T-helper 22 cell (primary cell): ENCODE measurements around the gene WNT7B.

Source experiments
- DNase-seq: peaks from one replicate; pipeline ENCODE4 v3.0.0-alpha.2; 2020; ENCODE audit warnings: low read depth

The WNT7B gene

DNA sequence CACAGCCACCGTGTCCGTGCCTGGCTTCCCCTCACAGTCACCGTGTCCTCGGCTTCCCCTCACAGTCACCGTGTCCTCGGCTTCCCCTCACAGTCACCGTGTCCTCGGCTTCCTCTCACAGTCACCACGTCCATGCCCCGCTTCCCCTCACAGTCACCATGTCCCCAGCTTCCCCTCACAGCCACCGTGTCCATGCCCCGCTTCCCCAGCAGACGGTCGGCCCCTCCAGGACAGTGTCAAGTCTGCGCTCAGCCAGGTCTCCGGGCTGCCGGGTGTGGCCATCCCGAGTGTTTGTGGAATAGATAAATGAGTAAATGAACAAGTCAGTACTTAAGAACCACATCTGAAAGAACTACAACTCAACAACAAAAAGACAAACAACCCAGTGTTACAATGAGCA lies 23.8 kb downstream of the WNT7B start:
- no peak for DNase-seq

DNA sequence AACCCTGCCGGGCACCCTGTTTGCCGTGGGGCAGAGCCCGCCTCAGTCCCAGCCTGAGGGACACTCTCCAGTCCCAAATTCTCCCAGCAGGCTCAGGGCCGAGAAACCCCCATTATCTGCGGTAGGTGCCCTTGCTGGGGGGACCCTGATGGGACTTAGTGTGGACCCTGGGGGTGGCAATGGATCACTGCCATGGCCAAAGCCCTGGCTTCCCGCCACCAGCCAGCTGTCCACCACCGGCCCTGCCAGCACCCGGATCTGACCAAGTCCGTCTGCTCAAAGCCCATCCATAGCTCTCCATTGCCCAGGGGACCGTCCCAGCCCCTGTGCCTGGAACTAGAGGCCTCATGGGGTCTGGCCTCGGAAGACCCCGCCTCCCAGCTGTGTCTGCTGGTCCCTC lies 24.4 kb downstream of the WNT7B start:
- DNase-seq, result no peak

DNA sequence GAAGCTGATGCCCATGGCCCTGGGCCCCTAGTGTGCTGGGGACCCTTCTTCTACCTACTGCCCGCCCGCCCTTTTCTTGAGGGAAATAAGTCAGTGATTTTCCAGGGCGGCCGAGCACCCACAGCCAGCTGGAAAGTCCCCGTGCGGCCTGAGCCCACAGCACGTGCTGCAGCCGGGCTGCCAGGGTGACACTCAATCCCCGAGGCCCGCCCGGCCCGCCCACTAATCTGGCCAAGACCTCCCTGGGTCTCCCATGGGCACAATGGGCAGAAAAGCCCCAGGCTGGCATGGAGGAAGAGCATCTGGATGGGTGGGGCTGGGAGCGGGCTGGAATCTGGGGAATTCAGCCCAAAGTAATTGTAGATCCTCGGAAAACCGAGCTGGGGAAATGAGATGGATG lies 24.8 kb downstream of the WNT7B start:
- DNase-seq, result no peak

DNA sequence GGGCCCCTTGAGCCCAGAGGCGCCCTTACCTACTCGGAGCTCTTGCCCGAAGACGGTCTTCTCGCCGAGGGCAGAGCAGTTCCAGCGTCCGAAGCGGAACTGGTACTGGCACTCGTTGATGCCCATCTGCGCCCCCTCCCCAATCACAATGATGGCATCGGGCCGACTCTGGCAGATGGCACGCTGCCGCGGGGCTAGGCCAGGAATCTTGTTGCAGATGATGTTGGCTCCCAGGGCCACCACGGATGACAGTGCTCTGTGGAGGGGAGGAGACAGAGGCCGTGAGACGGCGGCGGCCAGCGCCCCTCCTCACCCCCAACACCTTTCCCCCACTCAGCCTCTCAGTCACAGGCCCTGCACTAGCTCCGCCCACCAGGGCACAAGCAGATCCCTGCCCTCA lies 27.1 kb downstream of the WNT7B start:
- no peak for DNase-seq

DNA sequence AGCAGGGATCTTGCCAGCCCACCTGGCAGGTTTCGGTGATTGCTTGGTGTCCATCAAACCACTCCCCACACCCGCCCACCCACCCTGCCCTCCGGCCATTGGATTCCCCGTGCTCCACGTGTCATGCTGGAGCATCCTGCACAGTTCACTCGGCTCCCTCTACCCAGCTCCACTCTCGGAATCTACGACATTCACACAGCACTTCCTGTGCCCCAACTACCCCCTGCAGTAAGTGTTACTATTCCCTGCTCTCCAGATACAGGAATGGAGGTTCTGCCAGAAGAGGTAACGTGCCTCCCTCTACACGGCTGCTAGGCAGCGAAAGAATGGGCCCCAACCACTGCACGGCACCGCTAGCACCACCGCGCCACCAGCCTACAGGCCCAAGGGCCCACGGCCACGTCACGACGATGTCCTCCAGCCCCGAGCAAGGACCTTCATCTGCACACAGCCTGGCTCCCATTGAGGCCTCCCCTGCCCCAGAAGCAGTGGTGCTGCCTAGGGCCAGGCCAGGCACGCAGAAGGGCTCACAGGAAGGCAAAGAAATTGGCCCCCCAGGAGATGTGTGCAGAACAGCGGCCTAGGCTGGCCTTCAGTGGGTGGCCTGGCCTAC lies 27.6 kb downstream of the WNT7B start:
- no peak for DNase-seq

DNA sequence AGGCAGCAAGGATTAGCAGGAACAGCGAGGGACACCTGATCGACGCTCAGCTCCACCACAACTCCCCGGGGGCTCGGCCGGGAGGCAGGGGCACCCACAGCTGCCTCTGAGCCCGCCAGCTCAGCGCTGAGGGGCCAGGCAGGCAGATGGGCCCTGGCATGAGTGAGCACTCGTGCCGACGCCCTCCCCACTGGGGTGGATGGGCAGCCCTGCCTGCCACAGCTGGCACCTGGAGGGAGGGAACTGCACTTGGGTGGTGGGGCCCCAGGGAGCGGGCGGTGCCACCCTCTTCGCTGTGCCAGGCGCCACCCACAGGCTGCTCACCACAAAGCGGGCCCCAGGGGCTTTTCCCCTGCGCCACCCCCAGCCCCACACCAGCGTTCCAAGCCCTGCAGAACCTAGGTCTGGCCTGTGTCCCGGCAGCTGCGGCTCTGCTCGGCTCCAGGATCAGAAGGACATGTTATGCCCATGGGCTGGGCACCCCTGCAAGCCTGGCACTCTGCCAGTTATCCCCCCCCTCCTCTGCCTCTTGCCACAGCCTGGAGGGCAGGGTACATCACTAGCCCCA lies 28.8 kb downstream of the WNT7B start:
- no peak for DNase-seq

DNA sequence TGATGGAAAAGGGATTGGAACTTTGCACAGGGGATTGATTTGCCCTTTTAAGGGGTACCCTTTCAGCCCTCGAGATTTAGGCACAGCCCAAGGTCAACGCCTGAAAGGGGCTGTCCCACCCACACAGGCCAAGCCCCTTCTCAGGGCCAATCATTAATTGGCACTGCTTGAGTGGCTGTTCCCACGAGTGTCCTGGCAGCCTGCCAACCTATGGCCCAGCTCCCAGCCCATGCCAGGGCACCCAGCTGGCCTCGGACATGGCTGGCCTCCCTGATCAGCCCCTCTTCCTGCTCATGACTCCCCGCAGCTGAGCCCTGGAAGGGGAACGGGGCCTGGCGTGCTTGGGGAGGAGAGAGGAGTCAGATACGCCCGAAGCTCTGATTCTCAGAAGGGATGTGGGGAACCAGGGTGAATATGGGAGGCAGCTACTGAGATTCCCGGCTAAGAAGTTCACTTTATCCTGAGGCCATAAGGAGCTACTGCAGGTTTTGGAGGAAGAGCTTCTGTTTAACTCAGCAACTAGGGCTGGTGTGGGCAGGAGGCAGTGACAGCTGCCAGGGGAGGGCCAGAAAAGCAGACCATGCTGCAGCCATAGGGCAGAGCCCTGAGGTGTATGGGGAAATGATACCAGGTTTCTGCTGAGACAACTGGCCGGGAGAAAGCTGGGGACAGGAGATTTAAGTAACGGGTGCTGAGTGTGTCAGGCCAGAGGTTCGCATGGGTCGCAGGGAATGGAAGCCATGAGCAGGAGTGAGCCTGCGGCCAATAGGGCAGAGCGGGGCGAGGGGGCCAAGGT lies 30.0 kb downstream of the WNT7B start:
- no peak for DNase-seq

DNA sequence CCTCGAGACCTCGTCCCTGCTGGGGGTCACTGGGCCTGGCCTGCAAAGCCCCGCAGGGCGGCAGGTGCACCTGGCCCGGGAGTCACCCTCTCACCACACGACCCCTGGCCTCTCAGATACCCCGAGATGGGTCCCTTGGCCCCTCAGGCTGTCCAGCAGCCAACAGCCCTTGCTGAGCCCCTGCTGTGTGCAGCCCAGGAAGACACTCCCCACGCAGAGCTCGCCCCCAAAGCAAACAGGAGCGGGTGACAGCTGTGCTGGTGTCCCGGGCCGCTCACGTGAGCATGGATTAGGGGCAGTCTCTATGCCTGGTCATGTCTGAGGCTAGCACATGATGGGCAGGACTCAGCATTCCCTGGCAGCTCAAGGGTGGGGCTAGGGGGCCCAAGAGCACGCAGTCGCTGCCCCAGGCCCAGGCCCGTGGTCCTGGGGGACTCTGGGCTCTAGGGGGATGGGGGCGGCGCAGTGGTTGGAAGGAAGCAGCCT lies 31.3 kb downstream of the WNT7B start:
- no peak for DNase-seq

DNA sequence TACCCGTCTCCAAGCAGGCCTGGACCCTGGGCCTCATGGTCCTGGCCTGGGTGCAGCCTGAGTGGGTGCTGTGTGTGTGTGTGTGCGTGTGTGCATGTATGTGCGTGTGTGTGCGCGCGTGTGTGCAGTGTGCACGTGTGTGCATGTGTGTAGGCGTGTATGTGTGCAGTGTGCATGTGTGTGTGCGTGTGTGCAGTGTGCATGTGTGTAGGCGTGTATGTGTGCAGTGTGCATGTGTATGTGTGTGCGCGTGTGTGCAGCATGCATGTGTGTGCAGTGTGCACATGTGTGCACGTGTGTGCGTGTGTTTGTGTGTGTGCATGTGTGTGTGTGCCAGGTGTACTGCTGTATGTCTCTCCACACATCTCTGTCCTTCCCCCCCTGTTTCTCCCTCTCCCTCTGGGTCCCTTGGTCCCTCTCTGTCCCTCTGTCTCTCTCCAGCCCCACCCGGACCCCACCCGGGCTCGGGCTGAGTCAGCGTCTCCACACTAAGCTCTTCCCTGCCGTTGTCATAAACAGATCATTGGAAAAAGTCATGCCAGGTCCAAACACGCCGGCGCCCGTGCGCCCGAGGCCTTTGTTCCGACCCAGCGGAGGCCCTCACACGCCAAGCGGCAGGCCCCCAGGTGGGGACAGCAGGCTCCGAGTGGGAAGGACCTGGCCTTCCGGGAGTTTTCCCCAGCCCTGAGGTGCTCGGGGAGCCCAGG lies 34.0 kb downstream of the WNT7B start:
- no peak for DNase-seq

DNA sequence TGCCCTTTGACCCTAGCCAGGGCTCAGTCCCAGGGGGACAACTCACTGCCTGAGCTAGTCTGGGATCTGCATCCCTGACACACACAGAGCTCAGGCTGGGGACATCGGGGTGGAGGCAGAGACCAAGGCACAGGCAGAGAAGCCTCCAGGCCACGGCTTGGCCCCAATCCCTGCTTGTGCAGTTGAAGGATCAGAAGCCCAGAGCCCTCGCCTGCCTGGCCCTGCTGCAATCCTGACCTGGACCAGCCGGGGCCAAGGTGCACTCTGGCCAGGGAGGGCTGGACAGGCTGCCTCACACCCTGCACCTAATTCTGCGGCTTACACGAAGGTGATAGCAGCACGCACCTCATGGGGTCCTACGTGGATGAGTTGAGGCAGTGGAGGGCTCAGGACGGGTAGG lies 34.6 kb downstream of the WNT7B start:
- DNase-seq, result no peak

DNA sequence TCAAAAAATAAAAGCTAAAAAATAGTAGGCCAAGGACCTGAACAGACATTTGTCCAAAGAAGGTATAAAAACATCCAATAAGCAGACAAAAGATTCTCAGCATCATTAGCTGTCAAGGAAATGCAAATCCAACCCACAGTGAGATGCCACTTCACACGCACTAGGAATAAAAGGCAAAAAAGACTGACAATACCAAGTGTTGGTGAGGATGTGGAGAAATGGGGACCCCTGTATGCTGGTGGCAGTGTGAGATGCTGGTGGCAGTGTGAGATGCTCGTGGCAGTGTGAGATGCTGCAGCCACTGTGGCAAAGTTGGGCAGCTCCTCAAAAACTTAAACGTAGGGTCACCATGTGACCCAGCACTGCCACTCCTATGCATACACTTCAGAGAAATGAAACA lies 38.0 kb downstream of the WNT7B start:
- no peak for DNase-seq

DNA sequence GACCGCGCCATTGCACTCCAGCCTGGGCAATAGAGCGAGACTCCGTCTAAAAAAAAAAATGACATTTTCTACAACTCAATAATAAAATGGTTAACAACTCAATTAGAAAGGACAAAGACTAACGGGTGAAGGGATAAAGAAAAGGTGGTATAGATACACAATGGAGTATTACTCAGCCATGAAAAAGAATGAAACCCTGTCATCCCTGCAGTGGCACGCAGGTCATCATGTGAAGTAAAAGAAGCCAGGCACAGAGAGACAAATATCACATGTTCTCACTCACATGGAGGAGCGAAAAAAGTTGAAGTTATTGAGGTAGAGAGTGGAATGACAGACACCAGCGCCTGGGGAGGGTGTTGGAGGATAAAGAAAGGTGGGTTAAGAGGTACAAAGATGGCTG lies 39.0 kb downstream of the WNT7B start:
- DNase-seq, result no peak

DNA sequence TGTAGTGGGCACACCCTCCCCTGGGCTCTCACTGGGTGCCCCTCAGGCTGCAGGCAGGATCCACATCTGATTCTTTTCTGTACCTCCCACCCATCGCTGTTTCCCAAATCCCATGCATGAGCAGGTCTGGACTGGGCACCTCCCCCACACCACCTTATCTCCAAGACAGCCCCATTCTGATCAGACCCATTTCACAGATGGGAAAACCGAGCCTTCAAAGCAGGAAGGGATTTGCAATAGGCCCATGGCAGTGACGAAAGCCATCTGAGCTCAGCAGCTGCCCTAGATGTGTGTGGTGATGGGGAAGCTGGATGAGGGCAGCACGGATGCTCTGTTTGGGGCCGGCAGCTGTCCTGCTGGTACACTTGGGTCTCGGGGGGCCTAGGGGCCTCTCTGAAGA lies 41.4 kb downstream of the WNT7B start:
- DNase-seq, result no peak

DNA sequence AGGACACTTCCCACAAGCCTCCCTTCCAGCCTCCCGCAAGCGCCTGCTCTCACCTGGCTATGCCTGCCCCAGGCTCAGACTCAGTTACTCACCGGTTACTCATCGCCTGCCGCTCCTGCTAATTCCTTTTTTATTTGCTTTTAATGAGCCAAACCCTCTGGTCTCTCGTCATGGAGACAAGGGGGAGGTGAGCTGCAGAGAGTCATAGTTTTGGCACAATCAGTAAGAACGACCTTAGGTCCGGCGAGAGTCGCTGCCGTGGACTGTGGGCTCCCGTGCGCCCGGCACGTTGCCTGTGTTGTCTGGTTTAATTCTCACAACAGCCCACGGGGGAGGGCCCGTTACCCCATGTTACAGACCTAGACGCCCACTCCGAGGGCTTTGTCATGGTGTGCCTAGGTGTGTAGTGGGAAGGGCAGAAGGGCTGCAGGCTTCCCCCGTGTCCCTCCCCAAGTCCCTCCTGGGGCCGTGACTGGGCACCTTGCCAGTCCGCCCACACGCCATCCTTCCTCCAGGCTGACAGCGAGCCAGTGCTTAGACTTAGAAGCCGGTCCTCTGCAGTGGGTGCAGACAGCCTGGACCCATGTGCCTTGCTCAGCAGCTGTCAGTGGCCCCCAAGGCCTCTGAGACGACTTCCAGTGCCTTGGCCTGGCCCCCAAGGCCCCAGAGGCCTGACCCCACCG lies 42.2 kb downstream of the WNT7B start:
- DNase-seq, result no peak

DNA sequence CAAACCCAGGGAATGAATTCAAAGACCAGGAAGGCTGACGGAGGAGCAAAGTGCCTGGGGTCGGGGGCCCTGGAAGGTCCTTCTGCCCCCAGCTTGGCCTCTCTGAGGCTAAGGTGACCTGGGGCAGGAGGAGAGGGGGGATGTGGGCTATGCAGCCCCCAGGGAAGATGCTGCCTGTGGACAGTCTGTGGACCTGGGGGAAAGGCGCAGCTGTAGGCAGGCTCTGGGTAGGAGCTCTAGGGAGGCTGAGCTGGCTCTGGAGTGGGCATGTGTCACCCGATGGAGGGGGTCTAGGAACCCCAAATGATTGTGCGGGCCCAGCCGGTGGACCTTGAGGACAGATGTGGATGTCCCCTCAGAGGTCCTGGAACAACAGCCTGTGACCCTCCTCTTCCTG lies 42.8 kb downstream of the WNT7B start:
- DNase-seq, result no peak

DNA sequence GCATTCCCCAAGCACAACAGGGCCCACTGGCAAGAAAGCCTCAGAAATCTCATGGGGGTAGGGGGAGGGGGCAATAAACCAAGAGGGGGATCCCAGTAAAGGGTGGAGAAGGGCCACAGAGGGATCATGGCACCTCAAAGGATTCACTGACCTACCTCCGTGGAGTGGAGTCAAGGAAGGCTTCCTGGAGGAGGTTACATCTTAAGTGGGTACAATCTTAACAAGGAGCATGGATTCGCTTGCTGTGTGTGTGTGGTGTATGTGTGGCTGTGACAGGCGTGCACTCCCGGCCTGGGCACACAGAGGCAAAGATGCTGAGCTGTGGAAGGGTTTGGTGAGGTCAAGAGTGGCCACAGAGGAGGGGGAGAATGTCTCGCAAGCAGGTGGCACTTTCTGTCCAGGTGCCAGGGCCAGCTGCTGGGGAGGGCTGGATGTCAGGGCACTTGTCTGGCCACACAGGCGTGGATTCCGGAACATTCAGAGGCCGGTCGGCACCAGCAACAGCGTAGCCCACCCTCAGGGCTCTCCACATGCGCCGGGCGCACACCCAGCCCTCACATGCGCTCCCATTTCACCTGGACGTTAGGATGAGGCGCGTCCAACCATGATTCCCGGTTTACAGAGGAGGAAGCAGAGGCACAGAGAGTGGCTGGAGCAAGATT lies 43.3 kb downstream of the WNT7B start:
- DNase-seq, result no peak

DNA sequence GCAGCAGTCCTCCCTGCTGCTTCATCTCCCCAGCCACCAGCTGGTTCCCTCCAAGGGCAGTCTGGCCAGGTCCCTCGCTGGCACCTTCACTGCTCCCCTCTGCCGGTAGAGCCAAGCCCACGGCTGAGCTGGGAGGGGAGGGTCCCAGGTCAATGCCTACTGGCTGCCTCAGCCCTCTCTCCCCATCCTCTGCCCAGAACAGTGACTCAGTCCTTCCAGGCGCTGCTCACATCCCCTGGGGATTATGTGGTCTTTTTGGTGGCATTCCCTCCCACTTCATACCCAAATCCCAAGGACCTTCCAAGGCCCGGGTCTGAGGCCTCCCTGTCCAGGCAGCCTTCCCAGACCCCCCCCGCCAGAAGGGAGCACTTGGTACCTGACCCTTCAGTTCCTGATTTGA lies 44.9 kb downstream of the WNT7B start:
- no peak for DNase-seq

DNA sequence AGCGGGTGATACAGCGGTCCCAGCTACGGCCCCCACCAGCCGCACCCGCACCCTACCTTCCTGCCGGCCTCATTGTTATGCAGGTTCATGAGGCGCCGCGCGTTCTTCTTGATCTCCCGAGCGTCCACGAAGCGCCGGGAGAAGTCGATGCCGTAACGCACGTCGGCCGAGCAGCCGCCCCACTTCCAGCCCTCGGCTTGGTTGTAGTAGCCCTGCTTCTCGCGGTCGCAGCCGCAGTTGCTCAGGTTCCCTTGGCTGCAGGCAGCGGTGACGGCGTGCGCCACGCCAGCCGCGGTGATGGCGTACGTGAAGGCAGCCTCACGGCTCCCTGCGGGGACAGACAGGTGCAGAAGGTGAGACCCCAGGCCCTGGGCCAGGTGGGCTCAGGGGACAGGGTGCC lies 45.9 kb downstream of the WNT7B start:
- DNase-seq, result no peak

DNA sequence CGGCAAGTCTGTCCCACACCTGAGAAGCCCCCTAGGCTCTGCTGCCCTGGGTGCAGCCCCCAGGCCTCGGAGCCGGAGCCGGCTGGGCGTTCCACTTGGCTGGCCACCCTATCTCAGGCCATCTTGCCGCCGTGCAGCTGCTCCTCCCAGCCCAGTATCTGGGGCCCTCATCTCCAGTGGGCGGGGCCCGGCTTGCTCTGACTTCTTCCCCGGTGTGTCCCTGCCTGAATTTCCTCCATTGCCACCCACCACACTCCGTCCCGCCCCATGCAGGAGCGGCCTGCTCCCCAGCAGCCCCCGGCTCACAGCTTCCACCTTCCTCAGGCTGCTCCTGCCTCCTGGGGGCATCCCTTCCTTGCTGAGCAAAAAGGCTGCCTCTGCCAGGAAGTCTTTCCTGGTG lies 46.6 kb downstream of the WNT7B start:
- DNase-seq, result no peak

DNA sequence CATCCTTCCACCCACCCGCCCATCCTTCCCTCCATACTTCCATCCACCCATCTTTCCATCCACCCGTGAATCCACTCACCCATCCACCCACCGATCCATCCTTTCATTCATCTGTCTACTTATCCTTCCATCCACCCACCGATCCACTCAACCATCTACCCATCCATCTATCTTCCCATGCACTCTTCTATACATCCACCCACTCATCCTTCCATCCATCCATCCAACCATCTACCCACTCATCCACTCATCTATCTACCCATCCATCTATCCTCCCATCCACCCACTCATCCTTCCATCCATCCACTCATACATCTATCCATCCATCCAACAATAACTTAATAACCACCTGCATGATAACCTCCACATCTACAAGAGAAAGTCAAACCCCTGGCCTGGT lies 47.3 kb downstream of the WNT7B start:
- no peak for DNase-seq

DNA sequence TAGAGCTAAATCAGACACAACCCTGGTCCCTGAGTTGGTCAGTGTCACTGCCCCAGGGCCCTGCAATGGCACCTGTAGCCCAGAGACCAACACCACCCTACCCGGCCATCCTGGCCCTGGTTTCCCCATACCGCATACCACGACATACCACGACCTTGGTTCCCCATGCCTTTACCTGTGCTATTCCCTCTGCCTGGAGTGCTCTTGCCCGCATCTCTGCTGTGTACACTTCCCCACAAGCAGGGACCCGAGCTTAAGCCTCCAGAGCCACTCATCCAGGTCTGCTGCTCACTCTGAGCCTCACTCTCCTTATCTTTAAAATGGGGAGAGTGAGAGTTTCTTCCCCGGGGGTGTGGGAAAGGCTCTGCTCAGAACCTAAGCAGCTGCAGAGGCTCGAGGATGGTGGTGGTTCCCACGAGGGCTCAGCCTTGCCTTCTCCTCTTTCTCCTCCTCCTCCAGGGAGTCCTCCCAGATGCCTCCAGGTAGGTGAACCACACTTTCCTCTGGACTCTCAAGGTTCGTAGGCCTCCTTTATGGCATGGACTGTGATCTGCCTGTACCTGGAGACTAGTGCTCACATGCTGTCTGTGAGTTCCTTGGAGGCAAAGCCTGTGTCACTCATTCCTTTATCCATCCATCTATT lies 48.1 kb downstream of the WNT7B start:
- no peak for DNase-seq
